IMR-90 (cell line): ENCODE results near the gene SNAPC2. TPM values are rescaled to one million over a fixed set of nuclear protein-coding genes. Genes with fewer than 3 reads are reported as not detected.

Source experiments
- ATAC-seq: fragments of 200-7000 bp; cut with Tn5 transposase; 2 replicates; pipeline ENCODE4 v1.9.1; 2020; ENCODE audit warnings: low read depth, mild to moderate bottlenecking, moderate library complexity
- BruUV-seq: library from RNA; stranded (reverse); fragments of 400-500 nt; replicated peaks from 2 replicates; lab custom pipeline; 2021; lab: Mats Ljungman, UMichigan
- CTCF ChIA-PET: fragments of 300-600 bp; formaldehyde crosslinking; extraction: SDS; loops from one replicate; lab custom pipeline; 2021; ENCODE audit warnings: antibody characterized with exemption; lab: Yijun Ruan, JAX
- POLR2A ChIA-PET: fragments of 300-600 bp; sonication (Branson Sonifier 250); formaldehyde crosslinking; loops from one replicate; lab custom pipeline; 2022; ENCODE audit warnings: antibody characterized with exemption; ENCODE audit not compliant: unreplicated experiment; lab: Charles Lee
- DNase-seq: peaks from one replicate; pipeline ENCODE4 v3.0.0; 2013
- H2AFZ ChIP-seq: replicated peaks from 2 replicates; pipeline ENCODE3; 2013; ENCODE audit warnings: low read length, mild to moderate bottlenecking; ENCODE audit not compliant: poor library complexity
- H2AK5ac ChIP-seq: 2 replicates; pipeline ENCODE4 v1.6.1; 2013; ENCODE audit warnings: low read depth, low read length, inconsistent platforms
- H2AK9ac ChIP-seq: replicated peaks from 2 replicates; pipeline ENCODE3; 2013; ENCODE audit warnings: mild to moderate bottlenecking, low read depth, low read length, moderate library complexity; ENCODE audit not compliant: poor library complexity
- H2BK120ac ChIP-seq: 2 replicates; pipeline ENCODE4 v1.6.1; 2013; ENCODE audit warnings: low read depth, low read length, inconsistent platforms
- H2BK15ac ChIP-seq: 3 replicates; pipeline ENCODE4 v1.6.1; 2013; ENCODE audit warnings: low read depth, low read length, inconsistent platforms
- H2BK20ac ChIP-seq: 2 replicates; pipeline ENCODE4 v1.6.1; 2013; ENCODE audit warnings: low read depth, mild to moderate bottlenecking, inconsistent platforms, low read length, moderate library complexity
- H2BK5ac ChIP-seq: 2 replicates; pipeline ENCODE4 v1.6.1; 2013; ENCODE audit warnings: mild to moderate bottlenecking, low read depth, low read length, inconsistent platforms; ENCODE audit not compliant: poor library complexity, severe bottlenecking
- H3K14ac ChIP-seq: replicated peaks from 2 replicates; pipeline ENCODE4 v1.6.1; 2013; ENCODE audit warnings: low read depth, low read length, inconsistent platforms
- H3K18ac ChIP-seq: 2 replicates; pipeline ENCODE4 v1.6.1; 2013; ENCODE audit warnings: low read depth, low read length, control low read depth
- H3K23ac ChIP-seq: 2 replicates; pipeline ENCODE4 v1.6.1; 2013; ENCODE audit warnings: low read depth, low read length, inconsistent platforms
- H3K27ac ChIP-seq: 2 replicates; pipeline ENCODE4 v1.5.1; 2013; ENCODE audit warnings: mild to moderate bottlenecking, control low read depth, low read length; ENCODE audit not compliant: insufficient read depth
- H3K27me3 ChIP-seq: 2 replicates; pipeline ENCODE4 v1.6.1; 2013; ENCODE audit warnings: low read length; ENCODE audit not compliant: control insufficient read depth, insufficient read depth
- H3K36me3 ChIP-seq: 2 replicates; pipeline ENCODE4 v1.6.1; 2013; ENCODE audit warnings: low read length, mixed read lengths; ENCODE audit not compliant: control insufficient read depth, insufficient read depth
- H3K4ac ChIP-seq: 2 replicates; pipeline ENCODE4 v1.6.1; 2013; ENCODE audit warnings: low read depth, low read length, inconsistent platforms
- H3K4me1 ChIP-seq: 2 replicates; pipeline ENCODE4 v1.6.1; 2013; ENCODE audit warnings: low read length, mixed read lengths; ENCODE audit not compliant: control insufficient read depth, insufficient read depth
- H3K4me2 ChIP-seq: 2 replicates; pipeline ENCODE4 v1.6.1; 2013; ENCODE audit warnings: low read depth, mild to moderate bottlenecking, control low read depth, low read length, moderate library complexity
- H3K4me3 ChIP-seq: 2 replicates; pipeline ENCODE4 v1.5.1; 2013; ENCODE audit warnings: low read depth, mild to moderate bottlenecking, control low read depth, low read length, moderate library complexity; ENCODE audit not compliant: insufficient read depth
- H3K56ac ChIP-seq: 2 replicates; pipeline ENCODE4 v1.6.1; 2013; ENCODE audit warnings: low read length, inconsistent platforms; ENCODE audit not compliant: insufficient read depth; ENCODE audit errors: extremely low read depth
- H3K79me1 ChIP-seq, 2 experiments: 2 replicates each; pipeline ENCODE4 v1.6.1; 2013; ENCODE audit warnings: low read length in 2 of 2, inconsistent platforms in 1 of 2, low read depth in 1 of 2
- H3K9ac ChIP-seq: 2 replicates; pipeline ENCODE4 v1.6.1; 2013; ENCODE audit warnings: low read depth, low read length, control low read depth
- H3K9me1 ChIP-seq: 2 replicates; pipeline ENCODE4 v1.6.1; 2013; ENCODE audit warnings: low read length, inconsistent platforms; ENCODE audit not compliant: insufficient read depth
- H3K9me3 ChIP-seq: 2 replicates; pipeline ENCODE4 v1.6.1; 2013; ENCODE audit warnings: low read length; ENCODE audit not compliant: control insufficient read depth, insufficient read depth
- H4K20me1 ChIP-seq: 2 replicates; pipeline ENCODE4 v1.6.1; 2013; ENCODE audit warnings: low read length, inconsistent platforms; ENCODE audit not compliant: insufficient read depth
- H4K5ac ChIP-seq: 2 replicates; pipeline ENCODE4 v1.6.1; 2013; ENCODE audit warnings: mild to moderate bottlenecking, low read depth, low read length, control low read depth
- H4K8ac ChIP-seq, 2 experiments: 2 replicates each; pipeline ENCODE4 v1.6.1; 2013; ENCODE audit warnings: low read depth in 2 of 2, low read length in 2 of 2, control low read depth in 1 of 2, inconsistent platforms in 1 of 2
- H4K91ac ChIP-seq: 2 replicates; pipeline ENCODE4 v1.6.1; 2013; ENCODE audit warnings: low read depth, low read length, inconsistent platforms; ENCODE audit not compliant: insufficient read depth
- BHLHE40 ChIP-seq: fragments of 150-350 bp; IDR thresholded peaks from 2 replicates; pipeline ENCODE4 v1.6.1; 2016; ENCODE audit warnings: mild to moderate bottlenecking, low read depth, low read length
- CEBPB ChIP-seq: IDR thresholded peaks from 2 replicates; pipeline ENCODE4 v1.6.1; 2012; ENCODE audit warnings: low read depth, low read length, improper control_type of control experiment
- CHD1 ChIP-seq: IDR thresholded peaks from 2 replicates; pipeline ENCODE4 v1.6.1; 2012; ENCODE audit warnings: low read depth, low read length, improper control_type of control experiment
- CTCF ChIP-seq: conservative IDR thresholded peaks from 2 replicates; pipeline ENCODE4 v1.5.1; 2012; ENCODE audit warnings: mild to moderate bottlenecking, low read depth, low read length, improper control_type of control experiment
- ELK1 ChIP-seq: fragments of 150-350 bp; IDR thresholded peaks from 2 replicates; pipeline ENCODE4 v1.6.1; 2016; ENCODE audit warnings: low read depth, mild to moderate bottlenecking, low read length, moderate library complexity, borderline replicate concordance
- MAFK ChIP-seq: IDR thresholded peaks from 2 replicates; pipeline ENCODE4 v1.6.1; 2012; ENCODE audit warnings: low read depth, low read length, improper control_type of control experiment
- MAZ ChIP-seq: IDR thresholded peaks from 2 replicates; pipeline ENCODE4 v1.6.1; 2012; ENCODE audit warnings: low read depth, mild to moderate bottlenecking, low read length, improper control_type of control experiment, moderate library complexity, borderline replicate concordance
- MXI1 ChIP-seq: IDR thresholded peaks from 2 replicates; pipeline ENCODE4 v1.6.1; 2012; ENCODE audit warnings: low read depth, mild to moderate bottlenecking, low read length, moderate library complexity, borderline replicate concordance
- POLR2A ChIP-seq: IDR thresholded peaks from 2 replicates; pipeline ENCODE4 v1.6.1; 2012; ENCODE audit warnings: mild to moderate bottlenecking, low read depth, low read length
- RAD21 ChIP-seq: IDR thresholded peaks from 2 replicates; pipeline ENCODE4 v1.6.1; 2012; ENCODE audit warnings: low read length, improper control_type of control experiment
- RCOR1 ChIP-seq: IDR thresholded peaks from 2 replicates; pipeline ENCODE4 v1.6.1; 2012; ENCODE audit warnings: mild to moderate bottlenecking, low read length, improper control_type of control experiment; ENCODE audit not compliant: insufficient replicate concordance
- SMC3 ChIP-seq: fragments of 150-350 bp; IDR thresholded peaks from 2 replicates; pipeline ENCODE4 v1.6.1; 2016; ENCODE audit warnings: low read depth, mild to moderate bottlenecking, antibody characterized with exemption, low read length, moderate library complexity
- USF2 ChIP-seq: fragments of 150-350 bp; IDR thresholded peaks from 2 replicates; pipeline ENCODE4 v1.6.1; 2017; ENCODE audit warnings: mild to moderate bottlenecking, antibody characterized with exemption, low read length, low read depth
- WGBS, 2 experiments: methylation state at CpG; one replicate each; pipeline versions ENCODE4 v1.1.5 to v1.1.7; 2013; ENCODE audit warnings: missing lambda C conversion rate in 2 of 2; ENCODE audit not compliant: insufficient read length in 1 of 2; ENCODE audit errors: extremely low coverage in 2 of 2; 5-methylcytosine and 5-hydroxymethylcytosine counted together
- dilution Hi-C: fragments of 300-500 bp; cut with HindIII; formaldehyde crosslinking; loops from one replicate; pipeline ENCODE4 v1.14.3; 2018; ENCODE audit warnings: low sequenced_read_pairs; ENCODE audit not compliant: unreplicated experiment
- in situ Hi-C: fragments of 300-500 bp; cut with MboI; formaldehyde crosslinking; loops from 3 replicates; pipeline ENCODE4 v1.14.3; 2019; ENCODE audit warnings: low sequenced_read_pairs, inconsistent platforms, mixed read lengths
- intact Hi-C: fragments of 100-400 bp; cut with micrococcal nuclease; formaldehyde crosslinking; loops from 2 replicates; pipeline ENCODE4 v1.10.0; 2022
- polyA plus RNA-seq, 3 experiments: library from polyadenylated mRNA; depleted of rRNA; stranded (reverse); fragments of >200 nt; gene quantifications; 2 replicates each; pipeline ENCODE4 v1.2.3, GENCODE V29; 2012; ENCODE audit warnings: low replicate concordance in 1 of 3
- total RNA-seq: library from RNA; depleted of rRNA; stranded (reverse); fragments of >200 nt; gene quantifications from 2 replicates; pipeline ENCODE4 v1.2.3, GENCODE V29; 2012

SNAPC2 gene
- total and polyA plus RNA-seq, 2 of the 4 experiments (the other 2 are of a cell fraction) = 12.5 to 29.2 TPM

GRCh38 chr19:7971553-7972520, 51.7 kb downstream of the SNAPC2 start:
- no peak overlapping the region for H2BK20ac ChIP-seq
- peaks cover 22 to 39% of the 10 kb centered on the region in 2 experiments; a peak in 3 of 4 replicates for H3K79me1 ChIP-seq
- CTCF ChIA-PET = interaction anchor here (1.6 kb wide), 1 partner anchor 11 kb away, joined by 4 read pairs; no protein-coding TSS in a partner anchor
- H2BK120ac ChIP-seq = no peak overlapping the region
- H4K20me1 ChIP-seq = peaks cover 40% of the 10 kb centered on the region
- no peak overlapping the region for H3K4me3 ChIP-seq
- H2AFZ ChIP-seq = no peak overlapping the region
- dilution Hi-C loops = no loop called here
- DNase-seq = no peak
- no peak overlapping the region for H2BK5ac ChIP-seq
- BruUV-seq = no TSS peak
- no peak overlapping the region for H2BK15ac ChIP-seq
- no peak overlapping the region for H3K4ac ChIP-seq
- H3K9me3 ChIP-seq = no peaks in the 10 kb centered on the region
- no peak overlapping the region for H3K23ac ChIP-seq
- 87% methylated on average over 24 of the region's 35 CpGs; no CpG with 5 or more reads in 1 of the 2 experiments for WGBS, 2 experiments
- intact Hi-C loops = no loop called here
- peaks cover 59% of the 10 kb centered on the region for H3K36me3 ChIP-seq
- no peak overlapping the region for H4K91ac ChIP-seq
- H3K9ac ChIP-seq = no peak overlapping the region
- H3K4me1 ChIP-seq = no peaks in the 10 kb centered on the region
- ATAC-seq = no peak
- H3K4me2 ChIP-seq = no peak overlapping the region
- H3K27ac ChIP-seq = no peak overlapping the region
- no peak overlapping the region for H3K18ac ChIP-seq
- in situ Hi-C loops = loop anchor here (10.0 kb wide), 1 partner anchor 283 kb away; no protein-coding TSS in a partner anchor
- POLR2A ChIA-PET = no interaction called here
- H3K14ac ChIP-seq = no peak overlapping the region
- H4K8ac ChIP-seq = no peak overlapping the region
- H3K27me3 ChIP-seq = no peaks in the 10 kb centered on the region
- H2AK5ac ChIP-seq = no peak overlapping the region
- H3K9me1 ChIP-seq = no peaks in the 10 kb centered on the region
- no peak overlapping the region for H3K56ac ChIP-seq
- H4K5ac ChIP-seq = no peak overlapping the region
- no peak overlapping the region for H2AK9ac ChIP-seq
- TF ChIP-seq MXI1 (no peak), RAD21 (no peak), RCOR1 (no peak), BHLHE40 (no peak), POLR2A (no peak), MAFK (no peak), CHD1 (no peak), USF2 (no peak), CTCF (no peak), MAZ (no peak), SMC3 (no peak), ELK1 (no peak), CEBPB (no peak)
